Duodenal mucosa (tissue), 2 donors: ENCODE data around the gene CSAD.

Experiments used
- H3K27ac ChIP-seq: one replicate; pipeline ENCODE4 v1.7.0; 2013; ENCODE audit warnings: low read depth, low read length
- H3K27me3 ChIP-seq, 2 donors: one replicate each; pipeline ENCODE4 v1.7.0; 2013; ENCODE audit warnings: low read length in 2 of 2, control low read depth in 1 of 2; ENCODE audit not compliant: insufficient read depth in 2 of 2, control insufficient read depth in 1 of 2
- H3K36me3 ChIP-seq, 2 donors: one replicate each; pipeline ENCODE4 v1.7.0; 2013; ENCODE audit warnings: low read length in 2 of 2, control low read depth in 1 of 2; ENCODE audit not compliant: insufficient read depth in 2 of 2, control insufficient read depth in 1 of 2
- H3K4me1 ChIP-seq, 2 donors: one replicate each; pipeline ENCODE4 v1.7.0; 2013; ENCODE audit warnings: low read length in 2 of 2, control low read depth in 1 of 2; ENCODE audit not compliant: insufficient read depth in 2 of 2, control insufficient read depth in 1 of 2
- H3K4me3 ChIP-seq, 2 donors: one replicate each; pipeline ENCODE4 v1.7.0; 2013; ENCODE audit warnings: low read length in 2 of 2, low read depth in 1 of 2
- H3K9ac ChIP-seq, 2 donors: one replicate each; pipeline ENCODE4 v1.7.0; 2013; ENCODE audit warnings: low read length in 2 of 2, low read depth in 1 of 2
- H3K9me3 ChIP-seq, 2 donors: one replicate each; pipeline ENCODE4 v1.7.0; 2013; ENCODE audit warnings: low read length in 2 of 2, control low read depth in 1 of 2; ENCODE audit not compliant: control insufficient read depth in 1 of 2

The CSAD gene

DNA sequence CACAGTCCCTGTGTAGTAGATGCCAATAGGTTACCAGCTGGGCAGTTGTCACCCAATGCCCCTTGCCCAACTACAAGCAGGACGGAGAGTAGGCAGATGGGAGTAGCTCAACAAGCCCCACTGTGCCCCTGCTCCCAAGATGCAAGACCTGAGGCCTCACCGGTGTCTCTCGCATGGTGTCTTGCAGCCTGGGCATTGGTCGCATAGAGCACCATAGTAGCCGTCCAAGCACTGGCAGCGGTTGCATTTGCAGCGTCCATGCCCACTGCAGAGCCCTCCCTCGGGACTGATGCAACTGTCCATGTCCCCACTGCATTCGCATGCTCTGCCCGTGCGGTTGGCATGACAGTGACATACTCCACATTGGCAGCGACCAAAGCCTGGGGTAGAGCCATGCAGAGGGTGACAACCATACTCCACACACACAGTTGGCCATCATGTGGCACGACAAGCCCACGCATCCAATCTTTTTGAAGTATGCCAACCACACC lies 11.9 kb upstream of the CSAD start:
- Histone ChIP-seq H3K4me1 (peaks cover 0 to 5% of the 10 kb centered on the region in 2 donors), H3K27ac (no peak overlapping the region), H3K27me3 (no peaks in the 10 kb centered on the region), H3K36me3 (peaks cover 12 to 37% of the 10 kb centered on the region in 2 donors), H3K9ac (no peak overlapping the region), H3K4me3 (no peak overlapping the region), H3K9me3 (no peaks in the 10 kb centered on the region)

GRCh38 chr12:53191885-53192530 lies 11.3 kb upstream of the CSAD start:
- H3K36me3 ChIP-seq: peaks cover 17 to 42% of the 10 kb centered on the region in 2 donors
- no peak overlapping the region for H3K9ac ChIP-seq
- H3K27me3 ChIP-seq: no peaks in the 10 kb centered on the region
- no peak overlapping the region for H3K4me3 ChIP-seq
- H3K4me1 ChIP-seq: peaks cover 0 to 5% of the 10 kb centered on the region in 2 donors
- H3K9me3 ChIP-seq: no peaks in the 10 kb centered on the region
- H3K27ac ChIP-seq: no peak overlapping the region

DNA sequence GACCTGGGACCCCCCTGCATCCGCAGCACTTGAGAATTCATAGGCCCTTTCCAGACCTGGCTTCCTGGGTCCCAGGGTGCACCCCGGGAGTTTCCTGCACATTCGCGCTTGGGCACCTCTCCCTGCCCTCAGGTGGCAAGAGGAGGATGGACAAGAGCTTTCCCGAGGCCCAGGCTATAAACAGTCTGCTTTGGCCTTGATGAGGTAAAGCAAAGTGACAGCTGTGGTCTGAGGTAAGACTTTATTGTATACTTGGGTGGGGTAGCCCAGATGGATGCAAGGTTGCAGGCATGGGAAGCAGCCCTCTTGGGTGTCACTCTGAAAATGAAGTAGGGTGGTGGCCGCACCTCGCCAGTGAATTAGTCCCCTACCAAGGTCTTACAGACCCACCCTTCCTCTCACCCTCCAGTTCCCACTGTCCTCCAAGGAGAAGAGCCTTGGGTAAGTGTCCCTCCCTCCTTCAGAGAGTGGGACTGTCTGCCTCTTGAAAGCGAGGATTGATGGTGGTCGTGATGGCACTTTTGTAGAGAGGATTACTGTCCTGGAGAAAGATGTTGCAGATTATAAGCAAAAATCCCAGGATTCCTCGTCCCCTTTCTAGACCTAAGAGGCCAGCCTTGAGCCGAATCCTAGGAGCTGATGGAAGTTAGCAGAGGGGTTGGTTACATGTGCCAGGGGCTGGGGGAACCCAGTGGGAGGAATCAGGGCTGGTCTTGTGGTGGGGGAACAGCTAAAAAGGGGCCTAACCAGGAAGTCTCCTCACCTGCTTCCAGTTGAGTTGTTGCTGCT lies 10.6 kb upstream of the CSAD start:
- no peak overlapping the region for H3K4me3 ChIP-seq
- H3K4me1 ChIP-seq: no peaks in the 10 kb centered on the region
- no peaks in the 10 kb centered on the region for H3K27me3 ChIP-seq
- no peak overlapping the region for H3K9ac ChIP-seq
- no peak overlapping the region for H3K27ac ChIP-seq
- no peaks in the 10 kb centered on the region for H3K9me3 ChIP-seq
- peaks cover 24 to 50% of the 10 kb centered on the region in 2 donors for H3K36me3 ChIP-seq

DNA sequence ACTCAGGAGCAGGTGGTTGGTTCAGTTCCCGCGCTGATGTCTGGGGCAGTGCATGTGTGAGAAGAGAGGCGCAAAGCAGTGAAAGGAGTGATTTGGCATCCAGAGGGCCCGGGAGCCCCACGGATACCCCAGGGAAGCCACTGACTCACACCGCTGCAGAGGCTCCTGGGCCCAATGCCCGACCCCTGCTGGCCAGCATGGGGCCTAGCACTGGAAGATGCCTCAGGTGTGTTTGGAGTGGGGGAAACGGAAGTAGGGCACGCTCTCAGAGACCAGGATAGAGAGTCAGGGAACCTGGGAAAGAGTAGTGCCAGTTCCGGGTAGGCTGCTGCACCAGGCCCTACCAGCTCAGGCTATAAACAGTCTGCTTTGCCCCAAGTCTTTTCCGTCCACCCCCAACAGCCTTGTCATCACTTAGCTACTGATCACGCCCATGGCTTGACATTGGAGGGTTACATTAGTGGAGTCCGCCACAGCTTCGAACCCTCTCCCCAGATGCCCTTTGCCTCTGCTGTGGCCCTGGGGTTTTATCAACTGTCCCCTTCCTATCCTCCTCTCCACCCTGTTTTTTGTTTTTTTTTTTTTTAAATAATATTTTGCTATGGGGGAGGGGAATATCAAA lies 9.5 kb upstream of the CSAD start:
- H3K27ac ChIP-seq: no peak overlapping the region
- no peak overlapping the region for H3K4me3 ChIP-seq
- H3K9ac ChIP-seq: no peak overlapping the region
- peaks cover 35 to 56% of the 10 kb centered on the region in 2 donors for H3K36me3 ChIP-seq
- no peaks in the 10 kb centered on the region for H3K4me1 ChIP-seq
- no peaks in the 10 kb centered on the region for H3K9me3 ChIP-seq
- no peaks in the 10 kb centered on the region for H3K27me3 ChIP-seq

GRCh38 chr12:53187145-53187899 lies 6.6 kb upstream of the CSAD start:
- no peaks in the 10 kb centered on the region for H3K9me3 ChIP-seq
- no peaks in the 10 kb centered on the region for H3K27me3 ChIP-seq
- H3K36me3 ChIP-seq: peaks cover 52 to 74% of the 10 kb centered on the region in 2 donors
- no peak overlapping the region for H3K27ac ChIP-seq
- H3K9ac ChIP-seq: no peak overlapping the region
- H3K4me3 ChIP-seq: no peak overlapping the region
- peaks cover 10 to 16% of the 10 kb centered on the region in 2 donors for H3K4me1 ChIP-seq

DNA sequence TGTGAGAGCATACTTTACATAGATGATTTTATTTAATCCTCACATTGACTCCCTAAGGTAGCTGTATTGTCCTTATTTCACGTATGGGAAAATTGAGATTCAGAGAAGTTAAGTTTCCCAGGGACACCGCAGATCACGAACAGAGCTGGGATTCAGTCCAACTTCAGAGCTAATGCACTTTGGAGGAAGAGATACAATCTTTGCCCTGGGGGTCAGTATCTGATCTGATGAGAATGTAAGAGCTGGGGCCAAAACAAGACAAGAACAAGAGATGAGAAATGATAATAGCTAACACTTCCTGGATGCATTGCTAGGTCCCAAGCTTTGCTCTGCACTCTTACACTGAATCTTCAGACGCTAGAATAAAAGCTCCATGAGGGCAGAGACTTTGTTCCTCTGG lies 6.0 kb upstream of the CSAD start:
- Histone ChIP-seq H3K36me3 (peaks cover 57 to 74% of the 10 kb centered on the region in 2 donors), H3K9me3 (no peaks in the 10 kb centered on the region), H3K4me1 (peaks cover 16 to 21% of the 10 kb centered on the region in 2 donors), H3K9ac (no peak overlapping the region), H3K27me3 (no peaks in the 10 kb centered on the region), H3K4me3 (no peak overlapping the region), H3K27ac (no peak overlapping the region)

GRCh38 chr12:53185582-53186153 lies 4.9 kb upstream of the CSAD start:
- H3K4me3 ChIP-seq: no peak overlapping the region
- H3K27ac ChIP-seq: no peak overlapping the region
- no peaks in the 10 kb centered on the region for H3K27me3 ChIP-seq
- H3K36me3 ChIP-seq: peaks cover 51 to 66% of the 10 kb centered on the region in 2 donors
- peaks cover 24 to 29% of the 10 kb centered on the region in 2 donors for H3K4me1 ChIP-seq
- H3K9me3 ChIP-seq: no peaks in the 10 kb centered on the region
- H3K9ac ChIP-seq: no peak overlapping the region

- Histone ChIP-seq H3K27ac (no peak overlapping the region), H3K4me3 (no peak overlapping the region), H3K4me1 (peaks cover 25 to 30% of the 10 kb centered on the region in 2 donors), H3K9ac (no peak overlapping the region), H3K36me3 (peaks cover 51 to 66% of the 10 kb centered on the region in 2 donors), H3K27me3 (no peaks in the 10 kb centered on the region), H3K9me3 (no peaks in the 10 kb centered on the region)
Observed at GRCh38 chr12:53184828-53185227, 4.1 kb upstream of the CSAD start.

DNA sequence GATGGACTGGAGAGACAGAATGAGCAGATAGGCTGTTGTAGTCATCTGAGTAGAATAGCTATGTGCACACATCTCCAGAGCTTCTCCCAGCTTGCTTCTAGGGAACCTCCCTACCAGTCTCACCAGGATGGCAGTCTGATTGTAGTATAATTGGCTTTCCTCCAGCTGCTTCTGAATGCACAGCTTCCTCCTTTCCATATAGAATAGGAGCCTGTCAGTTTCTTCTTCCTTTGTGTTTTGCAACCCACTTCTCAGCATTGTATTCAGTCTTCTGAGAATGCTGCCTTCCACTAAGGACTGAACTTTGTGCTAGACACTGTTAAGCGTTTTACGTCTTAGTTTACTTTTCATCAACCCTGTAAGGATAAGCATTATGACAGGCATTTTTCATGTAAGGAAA lies 2.2 kb upstream of the CSAD start:
- H3K27me3 ChIP-seq: no peaks in the 10 kb centered on the region
- H3K27ac ChIP-seq: no peak overlapping the region
- H3K9me3 ChIP-seq: no peaks in the 10 kb centered on the region
- peaks cover 48 to 55% of the 10 kb centered on the region in 2 donors for H3K36me3 ChIP-seq
- peak overlapping the region; percentile 41 to 86 for H3K4me3 ChIP-seq
- H3K9ac ChIP-seq: peak overlapping the region in 1 of 2 donors; percentile 24
- peaks cover 28 to 37% of the 10 kb centered on the region in 2 donors for H3K4me1 ChIP-seq
